ENCODE results near the gene GEMIN4.
A peak's percentile ranks its signal among the peaks of the same experiment; 100 is the strongest.

The GEMIN4 gene

DNA sequence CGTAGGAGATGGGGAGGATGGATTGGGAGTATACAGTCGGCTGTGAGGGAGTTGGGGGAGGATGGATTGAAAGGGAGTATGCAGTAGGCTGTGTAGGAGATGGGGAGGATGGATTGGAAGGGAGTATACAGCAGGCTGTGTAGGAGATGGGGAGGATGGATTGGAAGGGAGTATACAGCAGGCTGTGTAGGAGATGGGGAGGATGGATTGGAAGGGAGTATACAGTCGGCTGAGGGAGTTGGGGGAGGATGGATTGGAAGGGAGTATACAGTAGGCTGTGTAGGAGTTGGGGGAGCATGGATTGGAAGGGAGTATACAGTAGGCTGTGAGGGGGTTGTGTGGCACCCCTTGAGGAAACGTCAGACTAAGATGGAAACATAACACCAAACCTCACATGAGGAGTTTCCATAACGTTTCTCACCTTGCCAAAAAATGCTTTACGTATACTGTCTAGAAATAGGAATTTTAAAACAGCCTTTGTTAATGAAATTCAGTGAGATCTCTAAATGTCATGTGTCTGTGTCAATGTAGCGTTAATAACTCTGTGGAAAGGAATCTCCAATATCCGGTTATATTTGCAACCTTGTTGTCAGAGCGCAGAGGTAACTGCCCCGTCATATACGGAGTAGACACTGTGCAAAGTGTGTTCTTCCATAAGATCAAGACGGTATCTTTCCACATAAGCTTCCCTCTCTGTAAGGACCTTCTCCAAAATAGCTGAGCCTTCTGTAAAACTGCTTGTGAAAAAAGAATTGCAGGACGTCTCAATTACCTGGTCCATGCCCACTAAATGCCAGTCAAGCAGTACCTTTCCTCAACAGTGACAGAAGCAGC, 31.1 kb downstream of the GEMIN4 start:
- Mint-ChIP-seq H3K9me3 (no peaks in the 10 kb centered on the region), H3K4me1 (peaks cover 5% of the 10 kb centered on the region), H3K4me3 (no peak overlapping the region), H3K27ac (no peak overlapping the region), H3K27me3 (ENCODE audit: low read depth) (no peaks in the 10 kb centered on the region), H3K36me3 (ENCODE audit: low read depth) (no peaks in the 10 kb centered on the region)
- TF ChIP-seq, protein P1, sequence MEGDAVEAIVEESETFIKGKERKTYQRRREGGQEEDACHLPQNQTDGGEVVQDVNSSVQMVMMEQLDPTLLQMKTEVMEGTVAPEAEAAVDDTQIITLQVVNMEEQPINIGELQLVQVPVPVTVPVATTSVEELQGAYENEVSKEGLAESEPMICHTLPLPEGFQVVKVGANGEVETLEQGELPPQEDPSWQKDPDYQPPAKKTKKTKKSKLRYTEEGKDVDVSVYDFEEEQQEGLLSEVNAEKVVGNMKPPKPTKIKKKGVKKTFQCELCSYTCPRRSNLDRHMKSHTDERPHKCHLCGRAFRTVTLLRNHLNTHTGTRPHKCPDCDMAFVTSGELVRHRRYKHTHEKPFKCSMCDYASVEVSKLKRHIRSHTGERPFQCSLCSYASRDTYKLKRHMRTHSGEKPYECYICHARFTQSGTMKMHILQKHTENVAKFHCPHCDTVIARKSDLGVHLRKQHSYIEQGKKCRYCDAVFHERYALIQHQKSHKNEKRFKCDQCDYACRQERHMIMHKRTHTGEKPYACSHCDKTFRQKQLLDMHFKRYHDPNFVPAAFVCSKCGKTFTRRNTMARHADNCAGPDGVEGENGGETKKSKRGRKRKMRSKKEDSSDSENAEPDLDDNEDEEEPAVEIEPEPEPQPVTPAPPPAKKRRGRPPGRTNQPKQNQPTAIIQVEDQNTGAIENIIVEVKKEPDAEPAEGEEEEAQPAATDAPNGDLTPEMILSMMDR (IDR thresholded peaks at IDR 0.05; ENCODE audit: unreplicated experiment in 3 of 3) = no peak

DNA sequence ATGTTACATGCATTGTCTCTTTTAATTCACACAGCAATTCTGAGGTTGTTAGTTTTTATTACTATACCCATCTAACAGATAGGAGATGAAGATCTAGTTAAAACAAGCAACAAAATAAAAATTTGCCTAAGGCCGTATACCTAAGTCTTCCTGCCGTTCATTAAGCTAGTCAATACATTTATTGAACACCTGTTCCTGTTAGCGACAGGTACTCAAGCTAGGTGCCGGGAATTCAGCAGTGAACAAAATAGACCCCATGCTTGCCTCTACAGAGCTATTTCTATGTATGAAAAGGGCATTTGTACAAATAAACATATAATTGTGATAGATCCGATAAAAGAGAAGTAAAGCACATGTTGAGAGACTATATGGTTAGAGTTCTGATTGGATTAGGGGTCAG, 34.0 kb downstream of the GEMIN4 start:
- H3K4me1 Mint-ChIP-seq = peaks cover 14% of the 10 kb centered on the region
- no peaks in the 10 kb centered on the region for H3K27me3 Mint-ChIP-seq (ENCODE audit: low read depth)

DNA sequence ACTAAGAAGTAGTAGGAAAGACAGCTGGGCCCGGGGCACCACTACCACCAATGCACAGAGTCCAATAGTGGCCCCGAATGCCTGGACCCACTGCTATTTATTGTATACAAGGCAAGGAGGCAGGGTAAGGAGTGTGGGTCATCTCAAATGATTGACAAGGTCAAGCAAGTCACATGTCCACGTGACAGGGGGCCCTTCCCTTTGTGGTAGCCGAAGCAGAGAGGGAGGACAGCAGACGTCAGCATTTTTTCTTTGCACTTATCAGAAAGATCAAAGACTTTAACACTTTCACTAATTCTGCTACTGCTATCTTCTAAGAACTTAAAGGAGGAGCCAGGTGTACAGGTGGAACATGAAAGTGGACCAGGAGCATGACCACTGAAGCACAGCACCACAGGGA, 43.9 kb downstream of the GEMIN4 start:
- Mint-ChIP-seq H3K4me1 (peaks cover 5% of the 10 kb centered on the region), H3K36me3 (ENCODE audit: low read depth) (peaks cover 31% of the 10 kb centered on the region)

More for the DNA sequence above, 34.0 kb downstream of the GEMIN4 start:
- Mint-ChIP-seq H3K4me3 (peak overlapping the region in 1 of 3 experiments; percentile 44), H3K36me3 (ENCODE audit: low read depth) (no peaks in the 10 kb centered on the region), H3K9me3 (no peaks in the 10 kb centered on the region), H3K27ac (no peak overlapping the region)
- TF ChIP-seq, protein P1 (IDR thresholded peaks at IDR 0.05; ENCODE audit: unreplicated experiment in 3 of 3) = no peak

DNA sequence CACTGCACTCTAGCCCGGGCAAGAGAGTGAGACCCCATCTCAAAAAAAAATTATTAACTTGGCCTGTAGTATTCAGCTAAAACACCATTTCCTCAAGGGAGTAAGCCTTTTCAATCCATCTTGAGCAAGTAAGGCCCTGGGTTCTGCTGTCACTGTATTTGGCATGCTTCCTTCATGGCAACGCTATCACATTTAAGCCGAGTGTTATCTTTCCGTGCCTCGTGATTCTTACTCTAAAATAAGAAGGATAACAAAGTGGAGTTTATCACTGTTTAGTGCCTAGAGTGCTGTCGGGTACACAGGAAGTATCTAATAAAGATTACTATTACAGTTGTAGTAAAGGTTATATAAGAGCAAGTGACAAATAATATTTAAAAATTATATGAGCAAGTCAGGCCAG, 46.2 kb downstream of the GEMIN4 start:
- no peak overlapping the region for H3K4me3 Mint-ChIP-seq
- H3K27ac Mint-ChIP-seq = no peak overlapping the region
- H3K27me3 Mint-ChIP-seq (ENCODE audit: low read depth) = no peaks in the 10 kb centered on the region
- TF ChIP-seq, protein P1 (IDR thresholded peaks at IDR 0.05; ENCODE audit: unreplicated experiment in 3 of 3) = no peak
- H3K9me3 Mint-ChIP-seq = no peaks in the 10 kb centered on the region
- peaks cover 31% of the 10 kb centered on the region for H3K36me3 Mint-ChIP-seq (ENCODE audit: low read depth)
- H3K4me1 Mint-ChIP-seq = no peaks in the 10 kb centered on the region

More for the DNA sequence above, 43.9 kb downstream of the GEMIN4 start:
- Mint-ChIP-seq H3K9me3 (no peaks in the 10 kb centered on the region), H3K27me3 (ENCODE audit: low read depth) (no peaks in the 10 kb centered on the region), H3K4me3 (no peak overlapping the region), H3K27ac (peak overlapping the region in 1 of 3 experiments; percentile 16)
- TF ChIP-seq, protein P1 (IDR thresholded peaks at IDR 0.05; ENCODE audit: unreplicated experiment in 3 of 3) = no peak

DNA sequence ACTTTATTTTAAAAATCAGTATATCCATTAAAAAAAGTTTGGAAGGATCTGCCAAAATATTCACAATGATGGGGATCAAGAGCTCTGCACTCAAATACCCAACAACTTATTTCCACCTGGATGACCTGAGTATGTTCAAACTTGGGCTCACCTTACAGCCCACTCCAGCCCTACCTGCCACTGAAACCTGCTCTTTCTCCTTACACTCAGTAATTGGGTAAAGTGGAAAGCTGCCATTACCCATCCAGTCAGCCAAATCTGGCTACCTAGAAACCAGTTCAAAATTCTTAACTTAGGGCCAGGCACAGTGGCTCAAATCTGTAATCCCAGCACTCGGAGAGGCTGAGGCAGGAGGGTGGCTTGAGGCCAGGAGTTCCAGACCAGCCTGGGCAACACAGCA, 47.1 kb downstream of the GEMIN4 start:
- no peaks in the 10 kb centered on the region for H3K27me3 Mint-ChIP-seq (ENCODE audit: low read depth)
- H3K4me3 Mint-ChIP-seq = no peak overlapping the region
- TF ChIP-seq, protein P1 (IDR thresholded peaks at IDR 0.05; ENCODE audit: unreplicated experiment in 3 of 3) = no peak
- no peaks in the 10 kb centered on the region for H3K9me3 Mint-ChIP-seq
- H3K4me1 Mint-ChIP-seq = no peaks in the 10 kb centered on the region
- H3K27ac Mint-ChIP-seq = no peak overlapping the region
- H3K36me3 Mint-ChIP-seq (ENCODE audit: low read depth) = peaks cover 31% of the 10 kb centered on the region
